Hepatocyte (in vitro differentiated cells): ENCODE measurements around the gene PAXIP1. TPM values are rescaled to one million over a fixed set of nuclear protein-coding genes. Genes with fewer than 3 reads are reported as not detected.

ENCODE experiments used
- DNase-seq: peaks from one replicate; pipeline ENCODE4 v3.0.0-alpha.2; 2016; ENCODE audit warnings: low spot score
- H2AFZ ChIP-seq: fragments of 200-600 bp; sonication (generic); 2 replicates; pipeline ENCODE4 v1.6.0; 2016; ENCODE audit warnings: antibody characterized with exemption, mild to moderate bottlenecking
- H3K27ac ChIP-seq: fragments of 200-600 bp; sonication (generic); 2 replicates; pipeline ENCODE4 v1.5.1; 2016; ENCODE audit warnings: mild to moderate bottlenecking
- H3K27me3 ChIP-seq: fragments of 200-600 bp; sonication (generic); 2 replicates; pipeline ENCODE4 v1.6.1; 2016
- H3K36me3 ChIP-seq: fragments of 200-600 bp; sonication (generic); replicated peaks from 2 replicates; pipeline ENCODE4 v1.5.1; 2016; ENCODE audit warnings: low read depth; ENCODE audit not compliant: insufficient read depth
- H3K4me1 ChIP-seq: fragments of 200-600 bp; sonication (generic); 2 replicates; pipeline ENCODE4 v1.5.1; 2016; ENCODE audit warnings: mild to moderate bottlenecking, moderate library complexity; ENCODE audit not compliant: insufficient read depth
- H3K4me2 ChIP-seq: fragments of 200-600 bp; sonication (generic); 2 replicates; pipeline ENCODE4 v1.6.0; 2016
- H3K4me3 ChIP-seq: fragments of 200-600 bp; sonication (generic); 2 replicates; pipeline ENCODE4 v1.5.1; 2016; ENCODE audit warnings: mild to moderate bottlenecking
- H3K79me2 ChIP-seq: fragments of 200-600 bp; sonication (generic); 2 replicates; pipeline ENCODE4 v1.6.0; 2017; ENCODE audit warnings: mild to moderate bottlenecking
- H3K9me2 ChIP-seq: fragments of 200-600 bp; sonication (generic); replicated peaks from 2 replicates; pipeline ENCODE4 v1.6.0; 2017; ENCODE audit warnings: mild to moderate bottlenecking; ENCODE audit not compliant: insufficient read depth
- H3K9me3 ChIP-seq: fragments of 200-600 bp; sonication (generic); 2 replicates; pipeline ENCODE4 v1.5.1; 2016; ENCODE audit warnings: low read depth, mild to moderate bottlenecking
- H4K20me1 ChIP-seq: fragments of 200-600 bp; sonication (generic); 2 replicates; pipeline ENCODE4 v1.6.0; 2016; ENCODE audit warnings: mild to moderate bottlenecking; ENCODE audit not compliant: insufficient read depth, poor library complexity, severe bottlenecking
- EZH2 ChIP-seq: fragments of 200-600 bp; sonication (generic); IDR thresholded peaks from 2 replicates; pipeline ENCODE4 v1.6.1; 2016; ENCODE audit warnings: antibody characterized with exemption, mild to moderate bottlenecking, borderline replicate concordance
- EZH2phosphoT487 ChIP-seq: fragments of 200-600 bp; sonication (generic); IDR thresholded peaks from one replicate; pipeline ENCODE4 v1.6.1; 2018; ENCODE audit warnings: antibody characterized with exemption, mild to moderate bottlenecking, low read depth, moderate library complexity; ENCODE audit not compliant: unreplicated experiment, severe bottlenecking
- WGBS: methylation state at CpG from one replicate; pipeline ENCODE4 v1.1.6; 2016; ENCODE audit warnings: low lambda C conversion rate; ENCODE audit errors: missing lambda C conversion rate; 5-methylcytosine and 5-hydroxymethylcytosine counted together
- polyA plus RNA-seq: library from polyadenylated mRNA; unstranded; fragments of >200 nt; fragmentation: Nextera tagmentation; extraction: Ambion mirVana; gene quantifications from 2 replicates; pipeline ENCODE4 v1.2.1, GENCODE V29; 2016
- total RNA-seq: library from RNA; depleted of rRNA; stranded (reverse); fragments of >200 nt; gene quantifications from 2 replicates; pipeline ENCODE4 v1.2.3, GENCODE V29; 2014
- TF ChIP-seq, protein P1 (sequence below): fragments of 200-600 bp; sonication (generic); IDR thresholded peaks from 2 replicates; pipeline ENCODE4 v1.5.1; 2016; ENCODE audit warnings: antibody characterized with exemption, mild to moderate bottlenecking; ENCODE audit not compliant: poor library complexity

Gene PAXIP1
- total and polyA plus RNA-seq, 2 experiments from 2014 or later = 4.5 to 12.2 TPM

GRCh38 chr7:154896076-154896475 lies 106.8 kb downstream of the PAXIP1 start:
- H3K4me1 ChIP-seq = no peaks in the 10 kb centered on the region
- H3K36me3 ChIP-seq = no peaks in the 10 kb centered on the region
- no peaks in the 10 kb centered on the region for H3K79me2 ChIP-seq
- no peak overlapping the region for H3K4me2 ChIP-seq
- no peak for TF ChIP-seq EZH2
- TF ChIP-seq, protein P1, sequence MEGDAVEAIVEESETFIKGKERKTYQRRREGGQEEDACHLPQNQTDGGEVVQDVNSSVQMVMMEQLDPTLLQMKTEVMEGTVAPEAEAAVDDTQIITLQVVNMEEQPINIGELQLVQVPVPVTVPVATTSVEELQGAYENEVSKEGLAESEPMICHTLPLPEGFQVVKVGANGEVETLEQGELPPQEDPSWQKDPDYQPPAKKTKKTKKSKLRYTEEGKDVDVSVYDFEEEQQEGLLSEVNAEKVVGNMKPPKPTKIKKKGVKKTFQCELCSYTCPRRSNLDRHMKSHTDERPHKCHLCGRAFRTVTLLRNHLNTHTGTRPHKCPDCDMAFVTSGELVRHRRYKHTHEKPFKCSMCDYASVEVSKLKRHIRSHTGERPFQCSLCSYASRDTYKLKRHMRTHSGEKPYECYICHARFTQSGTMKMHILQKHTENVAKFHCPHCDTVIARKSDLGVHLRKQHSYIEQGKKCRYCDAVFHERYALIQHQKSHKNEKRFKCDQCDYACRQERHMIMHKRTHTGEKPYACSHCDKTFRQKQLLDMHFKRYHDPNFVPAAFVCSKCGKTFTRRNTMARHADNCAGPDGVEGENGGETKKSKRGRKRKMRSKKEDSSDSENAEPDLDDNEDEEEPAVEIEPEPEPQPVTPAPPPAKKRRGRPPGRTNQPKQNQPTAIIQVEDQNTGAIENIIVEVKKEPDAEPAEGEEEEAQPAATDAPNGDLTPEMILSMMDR = no peak
- no peak for TF ChIP-seq EZH2phosphoT487
- no peak for DNase-seq
- H2AFZ ChIP-seq = no peak overlapping the region
- H3K27ac ChIP-seq = no peak overlapping the region
- no peaks in the 10 kb centered on the region for H3K9me2 ChIP-seq
- H3K9me3 ChIP-seq = no peaks in the 10 kb centered on the region
- 95% methylated on average over 11 of the region's 11 CpGs for WGBS
- no peaks in the 10 kb centered on the region for H4K20me1 ChIP-seq
- H3K27me3 ChIP-seq = no peaks in the 10 kb centered on the region
- no peak overlapping the region for H3K4me3 ChIP-seq

Other genes with a start within 250 kb of the PAXIP1 start
- gene HTR5A, start 67.2 kb upstream of the PAXIP1 start, total RNA-seq = not detected in 2 replicates
- gene HTR5A, start 67.2 kb upstream of the PAXIP1 start, polyA plus RNA-seq = not detected in 2 replicates